H1 (cell line): ENCODE measurements around the gene DMGDH. TPM values are rescaled to one million over a fixed set of nuclear protein-coding genes. Genes with fewer than 3 reads are reported as not detected.

Experiments
- CTCF ChIP-seq, 3 experiments: IDR thresholded peaks; 1 replicate in 2 of 3; 2 replicates in 1 of 3; pipeline versions ENCODE4 v1.5.1 to v1.6.1; 2011; ENCODE audit warnings: low read length in 3 of 3, mild to moderate bottlenecking in 3 of 3, inconsistent platforms in 2 of 3, low read depth in 1 of 3, moderate library complexity in 1 of 3; ENCODE audit not compliant: insufficient read depth in 1 of 3; ENCODE audit errors: control extremely low read depth in 1 of 3
- GABPA ChIP-seq: IDR thresholded peaks from 2 replicates; pipeline ENCODE4 v1.6.1; 2011; ENCODE audit warnings: mild to moderate bottlenecking, low read length, moderate library complexity, borderline replicate concordance; ENCODE audit not compliant: insufficient read depth
- RBBP5 ChIP-seq: IDR thresholded peaks from 2 replicates; pipeline ENCODE4 v1.7.1; 2012; ENCODE audit warnings: low read depth, mild to moderate bottlenecking, inconsistent platforms, low read length, moderate library complexity, borderline replicate concordance
- polyA plus RNA-seq, 7 experiments: library from polyadenylated mRNA; depleted of rRNA in 3 of 7; stranded (reverse) in 5 of 7; unstranded in 2 of 7; fragments of >200 nt in 5 of 7; fragments of 200-250 nt in 2 of 7; gene quantifications; 1 replicate in 5 of 7; 2 replicates in 1 of 7; 4 replicates in 1 of 7; pipeline versions ENCODE4 v1.2.1 to v1.2.3, GENCODE V29; 2011 to 2013; ENCODE audit warnings: missing spikeins in 2 of 7, mixed read lengths in 2 of 7
- total RNA-seq: library from RNA; stranded (reverse); fragmentation: NEBNext Ultra II Directional; extraction: Animal tissue kit (Norgen Biotek cat#: 25700); gene quantifications from 2 replicates; pipeline ENCODE4 v1.2.1, GENCODE V29; 2021

DMGDH gene
- total and polyA plus RNA-seq, 2 of the 8 experiments (the other 6 are each of a cell fraction or from before 2014, with no cell fraction given): 0.15 TPM; not detected in 1

- TF ChIP-seq CTCF (IDR thresholded peaks at IDR 0.05; ENCODE audit: control extremely low read depth in 1 of 3, insufficient read depth in 1 of 3, low read depth in 1 of 3, low read length in 3 of 3) (peak in 2 of 3 experiments; percentile 2 to 3; a peak in 2 of 4 replicates), RBBP5 (0 out of 2 replicates have a peak, but pooled peaks have one; percentile 23), GABPA (no peak)
Measured at GRCh38 chr5:79111960-79112702, 42.7 kb upstream of the DMGDH start (continued).
